HepG2 (cell line): ENCODE data around the gene TIAM2. TPM values are rescaled to one million over a fixed set of nuclear protein-coding genes. Genes with fewer than 3 reads are reported as not detected.
A peak's percentile ranks its signal among the peaks of the same experiment; 100 is the strongest.

Experiments
- ATAC-seq: fragments of 200-7000 bp; cut with Tn5 transposase; 3 replicates; pipeline ENCODE4 v1.9.1; 2020; ENCODE audit warnings: mild to moderate bottlenecking, moderate library complexity
- BruUV-seq: library from RNA; stranded (reverse); fragments of 400-500 nt; replicated peaks from 2 replicates; lab custom pipeline; 2021; lab: Mats Ljungman, UMichigan
- CTCF ChIA-PET: fragments of 300-600 bp; formaldehyde crosslinking; extraction: SDS; loops from one replicate; lab custom pipeline; 2021; ENCODE audit warnings: low total read pairs, inconsistent platforms, low intra/inter-chr PET ratio; lab: Yijun Ruan, JAX
- POLR2A ChIA-PET: fragments of 350-600 bp; sonication (Branson Sonifier 250); formaldehyde crosslinking; loops from one replicate; lab custom pipeline; 2020; ENCODE audit warnings: antibody characterized with exemption, inconsistent platforms; lab: Yijun Ruan, JAX
- DNase-seq: peaks from one replicate; pipeline ENCODE4 v3.0.0-alpha.2; 2015; ENCODE audit warnings: low spot score
- FAIRE-seq: peaks from 3 replicates; lab custom pipeline; 2011; peaks lifted over from hg19 to GRCh38; lab: Jason Lieb, UNC
- H2AFZ ChIP-seq: one replicate; pipeline ENCODE4 v1.6.1; 2011; ENCODE audit warnings: low read length, inconsistent platforms
- H3K27ac ChIP-seq: fragments of 300-600 bp; 3 replicates; pipeline ENCODE4 v1.8.0; 2011; ENCODE audit warnings: mixed run types, mild to moderate bottlenecking, mixed read lengths, low read length, inconsistent platforms; ENCODE audit not compliant: insufficient read depth; ENCODE audit errors: extremely low read length
- H3K27me3 ChIP-seq, 2 experiments: fragments of 200-600 bp in 1 of 2; 2 replicates in 1 of 2; 3 replicates in 1 of 2; pipeline versions ENCODE4 v1.6.0 to v1.8.0; 2011; ENCODE audit warnings: low read length in 2 of 2, mild to moderate bottlenecking in 2 of 2, moderate library complexity in 2 of 2, inconsistent platforms in 1 of 2; ENCODE audit not compliant: insufficient read depth in 2 of 2, control insufficient read depth in 1 of 2
- H3K36me3 ChIP-seq, 2 experiments: fragments of 200-600 bp in 1 of 2; replicated peaks in 1 of 2; 2 replicates in 1 of 2; 3 replicates in 1 of 2; pipeline versions ENCODE4 v1.5.1 to v1.8.0; 2011; ENCODE audit warnings: low read length in 2 of 2, inconsistent platforms in 1 of 2; ENCODE audit not compliant: insufficient read depth in 2 of 2, control insufficient read depth in 1 of 2
- H3K4me1 ChIP-seq: 2 replicates; pipeline ENCODE4 v1.5.1; 2012; ENCODE audit warnings: low read length, inconsistent platforms; ENCODE audit not compliant: insufficient read depth
- H3K4me2 ChIP-seq: 2 replicates; pipeline ENCODE4 v1.6.0; 2011; ENCODE audit warnings: low read depth, low read length, inconsistent platforms
- H3K4me3 ChIP-seq, 3 experiments: fragments of 200-600 bp in 1 of 3; sonication (generic), shearing (Covaris generic) in 1 of 3; replicated peaks in 1 of 3; 2 replicates each; pipeline ENCODE4 v1.5.1; 2011 to 2016; ENCODE audit warnings: low read length in 3 of 3, inconsistent platforms in 2 of 3, low read depth in 2 of 3, mild to moderate bottlenecking in 2 of 3, control low read depth in 1 of 3, mixed read lengths in 1 of 3; ENCODE audit not compliant: insufficient read depth in 1 of 3
- H3K79me2 ChIP-seq: one replicate; pipeline ENCODE4 v1.6.1; 2011; ENCODE audit warnings: low read length, inconsistent platforms; ENCODE audit not compliant: insufficient read depth
- H3K9ac ChIP-seq: 2 replicates; pipeline ENCODE4 v1.6.0; 2011; ENCODE audit warnings: mild to moderate bottlenecking, low read depth, low read length, inconsistent platforms; ENCODE audit not compliant: insufficient read depth
- H3K9me3 ChIP-seq: 2 replicates; pipeline ENCODE4 v1.5.1; 2012; ENCODE audit warnings: mild to moderate bottlenecking, low read length
- H4K20me1 ChIP-seq: 2 replicates; pipeline ENCODE4 v1.6.0; 2011; ENCODE audit warnings: inconsistent platforms, mild to moderate bottlenecking, low read length, moderate library complexity; ENCODE audit not compliant: insufficient read depth
- ATF2 ChIP-seq: sonication (generic); formaldehyde crosslinking; IDR thresholded peaks from 2 replicates; pipeline ENCODE4 v1.4.0; 2020; ENCODE audit warnings: missing genetic modification reagents
- ATF7 ChIP-seq, 2 experiments: fragments of 450-650 bp in 1 of 2; sonication (generic) in 1 of 2; formaldehyde crosslinking in 1 of 2; IDR thresholded peaks; 2 replicates each; pipeline versions ENCODE4 v1.4.0 to v1.6.1; 2016 to 2020; ENCODE audit warnings: antibody characterized with exemption in 1 of 2, mild to moderate bottlenecking in 1 of 2, missing genetic modification reagents in 1 of 2
- CBX5 ChIP-seq: sonication (generic); formaldehyde crosslinking; IDR thresholded peaks from 2 replicates; pipeline ENCODE4 v1.4.0; 2020; ENCODE audit warnings: missing genetic modification reagents, borderline replicate concordance
- CHD2 ChIP-seq: IDR thresholded peaks from 2 replicates; pipeline ENCODE4 v1.6.1; 2011; ENCODE audit warnings: low read depth, low read length, improper control_type of control experiment
- ESRRA ChIP-seq: sonication (generic); formaldehyde crosslinking; IDR thresholded peaks from 2 replicates; pipeline ENCODE4 v1.5.1; 2020; ENCODE audit warnings: mild to moderate bottlenecking, low read depth, missing genetic modification reagents
- HMGXB4 ChIP-seq, 2 experiments: sonication (generic) in 1 of 2; formaldehyde crosslinking in 1 of 2; IDR thresholded peaks; 2 replicates each; pipeline versions ENCODE4 v1.4.0 to v1.6.1; 2018 to 2020; ENCODE audit warnings: missing genetic modification reagents in 2 of 2, borderline replicate concordance in 1 of 2, low read depth in 1 of 2, mild to moderate bottlenecking in 1 of 2, missing biosample characterization in 1 of 2
- HNF4G ChIP-seq, 2 experiments: sonication (generic) in 1 of 2; formaldehyde crosslinking in 1 of 2; IDR thresholded peaks; 2 replicates each; pipeline versions ENCODE4 v1.4.0 to v1.6.1; 2011 to 2020; ENCODE audit warnings: borderline replicate concordance in 2 of 2, low read depth in 2 of 2, mild to moderate bottlenecking in 2 of 2, low read length in 1 of 2, missing genetic modification reagents in 1 of 2, moderate library complexity in 1 of 2
- SMARCC2 ChIP-seq: fragments of 450-650 bp; IDR thresholded peaks from 2 replicates; pipeline ENCODE4 v1.6.1; 2017; ENCODE audit warnings: antibody characterized with exemption, mild to moderate bottlenecking
- SMARCE1 ChIP-seq: fragments of 450-650 bp; IDR thresholded peaks from 2 replicates; pipeline ENCODE4 v1.6.1; 2017; ENCODE audit warnings: borderline replicate concordance
- SYNCRIP ChIP-seq: fragments of 200-400 bp; formaldehyde crosslinking; IDR thresholded peaks from 2 replicates; pipeline ENCODE4 v1.6.1; 2018; ENCODE audit warnings: mild to moderate bottlenecking, low read depth, low read length; ENCODE audit not compliant: insufficient read depth
- TARDBP ChIP-seq: sonication (generic); formaldehyde crosslinking; IDR thresholded peaks from 2 replicates; pipeline ENCODE4 v1.8.0; 2022; ENCODE audit warnings: mild to moderate bottlenecking, missing genetic modification reagents
- YY1 ChIP-seq: IDR thresholded peaks from 2 replicates; pipeline ENCODE4 v1.6.1; 2011; ENCODE audit warnings: low read length, low read depth, moderate library complexity, mild to moderate bottlenecking; ENCODE audit not compliant: insufficient read depth, insufficient replicate concordance
- ZFP36L1 ChIP-seq: sonication (generic); formaldehyde crosslinking; IDR thresholded peaks from 2 replicates; pipeline ENCODE4 v1.8.0; 2022; ENCODE audit warnings: mild to moderate bottlenecking, missing genetic modification reagents, moderate library complexity
- ZFP36L2 ChIP-seq: sonication (generic); formaldehyde crosslinking; IDR thresholded peaks from 2 replicates; pipeline ENCODE4 v1.4.0; 2020; ENCODE audit warnings: missing genetic modification reagents
- ZFY ChIP-seq: sonication (generic); formaldehyde crosslinking; IDR thresholded peaks from 2 replicates; pipeline ENCODE4 v1.4.0; 2020; ENCODE audit warnings: missing genetic modification reagents
- ZNF513 ChIP-seq: sonication (generic); formaldehyde crosslinking; conservative IDR thresholded peaks from 2 replicates; pipeline ENCODE4 v1.5.0; 2020; ENCODE audit warnings: missing genetic modification reagents
- ZNF780A ChIP-seq: sonication (generic); formaldehyde crosslinking; IDR thresholded peaks from 2 replicates; pipeline ENCODE4 v1.8.0; 2022; ENCODE audit warnings: mild to moderate bottlenecking, missing genetic modification reagents, moderate library complexity
- WGBS: methylation state at CpG from one replicate; pipeline ENCODE4 v1.1.6; 2017; ENCODE audit warnings: low lambda C conversion rate; 5-methylcytosine and 5-hydroxymethylcytosine counted together
- in situ Hi-C: cut with HindIII; loops from 2 replicates; pipeline ENCODE4 v1.10.0; 2017; ENCODE audit warnings: low pct_unique_long_range_greater_than_20kb; ENCODE audit not compliant: extremely low pct_ligation_motif_present
- intact Hi-C: fragments of 100-400 bp; cut with micrococcal nuclease; formaldehyde crosslinking; loops from one replicate; pipeline ENCODE4 v1.10.0; 2022; ENCODE audit not compliant: unreplicated experiment
- polyA plus RNA-seq, 8 experiments: library from polyadenylated mRNA; depleted of rRNA in 3 of 8; stranded (reverse) in 7 of 8; unstranded in 1 of 8; fragments of >200 nt; fragmentation: Illumina TruSeq in 4 of 8; extraction: Trizol in 4 of 8; gene quantifications; 2 replicates each; pipeline versions ENCODE4 v1.2.1 to v1.2.3, GENCODE V29; 2011 to 2016; ENCODE audit warnings: low read depth in 4 of 8, missing spikeins in 1 of 8, mixed read lengths in 1 of 8; ENCODE audit not compliant: insufficient read depth in 1 of 8
- total RNA-seq, 5 experiments: library from RNA; depleted of rRNA; stranded (reverse); fragments of >200 nt; fragmentation: Illumina TruSeq; extraction: Trizol; gene quantifications; 2 replicates each; pipeline ENCODE4 v1.2.3, GENCODE V29; 2016; ENCODE audit warnings: low read depth in 1 of 5
- TF ChIP-seq, protein P1 (sequence below): sonication (generic); formaldehyde crosslinking; conservative IDR thresholded peaks from 2 replicates; pipeline ENCODE4 v1.4.0; 2020; ENCODE audit warnings: missing genetic modification reagents

The TIAM2 gene
- total and polyA plus RNA-seq, 2 of the 13 experiments (the other 11 are each of a cell fraction or from before 2014, with no cell fraction given), result 4.1 to 4.5 TPM

GRCh38 chr6:155207223-155207622 lies 212.1 kb downstream of the TIAM2 start:
- POLR2A ChIA-PET, result no interaction called here
- TF ChIP-seq ZFP36L2 (CRISPR knock-in tag) (no peak), ATF7 (IDR thresholded peaks at IDR 0.05) (no peak), ATF7 (CRISPR knock-in tag; IDR thresholded peaks at IDR 0.05) (no peak), ZFY (CRISPR knock-in tag) (no peak), ATF2 (CRISPR knock-in tag) (no peak), ZFP36L1 (no peak), HMGXB4 (CRISPR knock-in tag; IDR thresholded peaks at IDR 0.05; ENCODE audit: borderline replicate concordance in 1 of 2, low read depth in 1 of 2) (no peak), ESRRA (no peak), HNF4G (IDR thresholded peaks at IDR 0.05; ENCODE audit: borderline replicate concordance, low read depth, low read length) (no peak), HNF4G (CRISPR knock-in tag; IDR thresholded peaks at IDR 0.05; ENCODE audit: borderline replicate concordance, low read depth) (no peak), ZNF513 (CRISPR knock-in tag) (no peak), CBX5 (CRISPR knock-in tag) (no peak), ZNF780A (no peak), SMARCC2 (no peak), SYNCRIP (no peak), CHD2 (no peak), SMARCE1 (no peak), TARDBP (no peak), YY1 (no peak)
- TF ChIP-seq, protein P1, sequence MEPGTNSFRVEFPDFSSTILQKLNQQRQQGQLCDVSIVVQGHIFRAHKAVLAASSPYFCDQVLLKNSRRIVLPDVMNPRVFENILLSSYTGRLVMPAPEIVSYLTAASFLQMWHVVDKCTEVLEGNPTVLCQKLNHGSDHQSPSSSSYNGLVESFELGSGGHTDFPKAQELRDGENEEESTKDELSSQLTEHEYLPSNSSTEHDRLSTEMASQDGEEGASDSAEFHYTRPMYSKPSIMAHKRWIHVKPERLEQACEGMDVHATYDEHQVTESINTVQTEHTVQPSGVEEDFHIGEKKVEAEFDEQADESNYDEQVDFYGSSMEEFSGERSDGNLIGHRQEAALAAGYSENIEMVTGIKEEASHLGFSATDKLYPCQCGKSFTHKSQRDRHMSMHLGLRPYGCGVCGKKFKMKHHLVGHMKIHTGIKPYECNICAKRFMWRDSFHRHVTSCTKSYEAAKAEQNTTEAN, result no peak

More at GRCh38 chr6:155207223-155207622, 212.1 kb downstream of the TIAM2 start:
- H3K4me3 ChIP-seq, result no peak overlapping the region
- CTCF ChIA-PET, result no interaction called here
- H3K36me3 ChIP-seq, result no peaks in the 10 kb centered on the region
- intact Hi-C loops, result no loop called here
- FAIRE-seq (no peak), DNase-seq (no peak), ATAC-seq (peak; percentile 46; the same call in 2 of the 3 replicates)
- no peak overlapping the region for H2AFZ ChIP-seq
- WGBS, result 37% methylated on average over 3 of the region's 5 CpGs
- no peaks in the 10 kb centered on the region for H3K4me1 ChIP-seq
- no peak overlapping the region for H3K4me2 ChIP-seq
- H3K27ac ChIP-seq, result no peak overlapping the region
- no peak overlapping the region for H3K9ac ChIP-seq
- no peaks in the 10 kb centered on the region; a peak in 2 of 5 replicates for H3K27me3 ChIP-seq
- no peaks in the 10 kb centered on the region for H3K79me2 ChIP-seq
- H3K9me3 ChIP-seq, result no peaks in the 10 kb centered on the region
- no TSS peak for BruUV-seq
- no peaks in the 10 kb centered on the region for H4K20me1 ChIP-seq
- in situ Hi-C loops, result no loop called here
